ENCODE data around the gene TBX3.

Gene TBX3

DNA sequence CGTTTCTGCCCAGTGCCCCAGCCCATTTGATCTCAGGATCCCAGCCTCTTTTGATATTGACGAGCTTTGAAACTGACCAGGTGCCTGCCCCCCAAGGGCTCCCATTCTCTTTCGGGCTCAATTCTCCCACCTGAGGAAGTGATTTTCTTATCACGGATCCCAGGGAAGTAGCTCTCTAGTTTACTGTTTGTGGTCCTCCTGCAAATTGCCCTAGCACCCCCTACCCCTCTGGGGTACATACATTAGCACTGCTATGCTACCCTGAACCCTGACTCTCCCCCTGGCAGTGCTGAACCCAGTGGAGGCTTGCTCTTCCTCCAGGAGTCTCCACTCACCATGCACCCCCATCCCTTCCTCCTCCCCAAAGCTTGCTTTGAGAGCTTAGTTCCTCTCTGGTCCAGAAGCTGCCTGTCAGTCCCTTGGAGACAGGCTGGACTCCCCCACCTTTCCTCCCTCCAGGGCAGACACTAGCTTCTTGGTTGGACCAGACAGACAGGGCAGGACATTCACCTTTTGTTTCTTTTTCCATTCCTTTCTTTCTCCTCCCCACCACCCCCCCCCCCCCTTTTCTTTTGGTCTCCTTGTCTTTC lies 4.4 kb upstream of the TBX3 start:
- H3K79me2 ChIP-seq (ENCODE audit: low read length), result no peaks in the 10 kb centered on the region
- no peak for DNase-seq
- H3K27me3 ChIP-seq (replicated peaks; ENCODE audit: insufficient read depth, low read length), result no peaks in the 10 kb centered on the region
- no peaks in the 10 kb centered on the region for H3F3A ChIP-seq (ENCODE audit: insufficient read depth, low read length)
- H3K36me3 ChIP-seq (replicated peaks; ENCODE audit: insufficient read depth, low read length), result no peaks in the 10 kb centered on the region
- TF ChIP-seq EZH2phosphoT487 (IDR thresholded peaks at IDR 0.05; ENCODE audit: low read length), result no peak
- TF ChIP-seq, protein P1, sequence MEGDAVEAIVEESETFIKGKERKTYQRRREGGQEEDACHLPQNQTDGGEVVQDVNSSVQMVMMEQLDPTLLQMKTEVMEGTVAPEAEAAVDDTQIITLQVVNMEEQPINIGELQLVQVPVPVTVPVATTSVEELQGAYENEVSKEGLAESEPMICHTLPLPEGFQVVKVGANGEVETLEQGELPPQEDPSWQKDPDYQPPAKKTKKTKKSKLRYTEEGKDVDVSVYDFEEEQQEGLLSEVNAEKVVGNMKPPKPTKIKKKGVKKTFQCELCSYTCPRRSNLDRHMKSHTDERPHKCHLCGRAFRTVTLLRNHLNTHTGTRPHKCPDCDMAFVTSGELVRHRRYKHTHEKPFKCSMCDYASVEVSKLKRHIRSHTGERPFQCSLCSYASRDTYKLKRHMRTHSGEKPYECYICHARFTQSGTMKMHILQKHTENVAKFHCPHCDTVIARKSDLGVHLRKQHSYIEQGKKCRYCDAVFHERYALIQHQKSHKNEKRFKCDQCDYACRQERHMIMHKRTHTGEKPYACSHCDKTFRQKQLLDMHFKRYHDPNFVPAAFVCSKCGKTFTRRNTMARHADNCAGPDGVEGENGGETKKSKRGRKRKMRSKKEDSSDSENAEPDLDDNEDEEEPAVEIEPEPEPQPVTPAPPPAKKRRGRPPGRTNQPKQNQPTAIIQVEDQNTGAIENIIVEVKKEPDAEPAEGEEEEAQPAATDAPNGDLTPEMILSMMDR (IDR thresholded peaks at IDR 0.05; ENCODE audit: low read length), result no peak
- TF ChIP-seq EZH2 (optimal IDR thresholded peaks at IDR 0.05; ENCODE audit: low read depth, low read length), result no peak
- H3K9me2 ChIP-seq (replicated peaks; ENCODE audit: insufficient read depth, low read length), result no peaks in the 10 kb centered on the region
- no peak overlapping the region for H3K27ac ChIP-seq (ENCODE audit: low read length)
- H3K9me3 ChIP-seq (replicated peaks; ENCODE audit: insufficient read depth, low read length), result no peaks in the 10 kb centered on the region
- no peaks in the 10 kb centered on the region for H4K20me1 ChIP-seq (ENCODE audit: insufficient read depth, low read length)
- H3K4me3 ChIP-seq (ENCODE audit: low read length), result no peak overlapping the region
- H3K9ac ChIP-seq (ENCODE audit: low read length), result no peak overlapping the region
- no peak overlapping the region for H3K4me2 ChIP-seq (ENCODE audit: low read depth, low read length)
- H3K4me1 ChIP-seq (ENCODE audit: low read length), result no peaks in the 10 kb centered on the region
- no peak overlapping the region for H2AFZ ChIP-seq (ENCODE audit: low read length)

DNA sequence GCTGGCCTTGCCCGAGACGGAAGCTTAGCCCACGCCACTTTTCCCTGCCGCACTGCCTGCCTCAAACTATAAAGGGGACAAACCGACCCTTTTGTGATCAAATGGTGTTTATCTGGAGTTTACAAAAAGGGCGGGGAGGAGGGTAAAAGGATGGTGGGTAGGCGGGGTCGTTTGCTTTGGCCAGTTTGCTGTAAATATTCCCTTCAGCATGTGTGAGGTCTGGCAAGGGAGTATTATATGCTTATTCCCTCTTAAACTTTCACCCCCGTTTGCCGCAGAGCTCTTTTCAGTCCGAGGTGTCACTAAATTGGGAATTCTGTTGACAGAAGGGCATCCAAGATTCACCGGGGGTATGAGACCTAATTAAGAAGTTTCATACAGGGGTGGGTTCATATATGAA lies 3.8 kb upstream of the TBX3 start:
- Histone ChIP-seq H3K9me3 (replicated peaks; ENCODE audit: insufficient read depth, low read length) (no peaks in the 10 kb centered on the region), H3F3A (ENCODE audit: insufficient read depth, low read length) (no peaks in the 10 kb centered on the region), H4K20me1 (ENCODE audit: insufficient read depth, low read length) (no peaks in the 10 kb centered on the region), H2AFZ (ENCODE audit: low read length) (no peak overlapping the region), H3K9me2 (replicated peaks; ENCODE audit: insufficient read depth, low read length) (no peaks in the 10 kb centered on the region), H3K9ac (ENCODE audit: low read length) (no peak overlapping the region), H3K79me2 (ENCODE audit: low read length) (no peaks in the 10 kb centered on the region), H3K36me3 (replicated peaks; ENCODE audit: insufficient read depth, low read length) (no peaks in the 10 kb centered on the region), H3K27ac (ENCODE audit: low read length) (no peak overlapping the region), H3K27me3 (replicated peaks; ENCODE audit: insufficient read depth, low read length) (no peaks in the 10 kb centered on the region), H3K4me3 (ENCODE audit: low read length) (no peak overlapping the region), H3K4me2 (ENCODE audit: low read depth, low read length) (no peak overlapping the region), H3K4me1 (ENCODE audit: low read length) (no peaks in the 10 kb centered on the region)
- TF ChIP-seq, protein P1 (IDR thresholded peaks at IDR 0.05; ENCODE audit: low read length), result no peak
- no peak for TF ChIP-seq EZH2phosphoT487 (IDR thresholded peaks at IDR 0.05; ENCODE audit: low read length)
- TF ChIP-seq EZH2 (optimal IDR thresholded peaks at IDR 0.05; ENCODE audit: low read depth, low read length), result no peak
- DNase-seq, result no peak

DNA sequence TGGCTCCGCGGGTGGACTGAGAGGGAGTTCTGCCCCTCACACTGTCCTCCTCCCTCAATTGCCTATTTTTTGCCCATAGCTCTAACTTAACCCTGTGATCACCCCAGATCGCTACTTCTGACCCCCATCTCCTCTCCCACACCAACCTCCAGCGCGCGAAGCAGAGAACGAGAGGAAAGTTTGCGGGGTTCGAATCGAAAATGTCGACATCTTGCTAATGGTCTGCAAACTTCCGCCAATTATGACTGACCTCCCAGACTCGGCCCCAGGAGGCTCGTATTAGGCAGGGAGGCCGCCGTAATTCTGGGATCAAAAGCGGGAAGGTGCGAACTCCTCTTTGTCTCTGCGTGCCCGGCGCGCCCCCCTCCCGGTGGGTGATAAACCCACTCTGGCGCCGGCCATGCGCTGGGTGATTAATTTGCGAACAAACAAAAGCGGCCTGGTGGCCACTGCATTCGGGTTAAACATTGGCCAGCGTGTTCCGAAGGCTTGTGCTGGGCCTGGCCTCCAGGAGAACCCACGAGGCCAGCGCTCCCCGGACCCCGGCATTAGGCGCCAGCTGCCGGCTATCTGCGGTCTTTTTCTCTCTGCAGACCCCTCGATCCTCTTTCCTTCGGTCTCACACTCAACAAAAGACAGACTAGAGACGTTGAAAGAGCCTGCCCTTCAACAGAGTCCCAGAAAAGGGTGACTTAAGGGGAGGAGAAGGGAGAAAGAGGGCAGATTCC lies 3.0 kb upstream of the TBX3 start:
- Histone ChIP-seq H3K9me3 (replicated peaks; ENCODE audit: insufficient read depth, low read length) (no peaks in the 10 kb centered on the region), H4K20me1 (ENCODE audit: insufficient read depth, low read length) (no peaks in the 10 kb centered on the region), H3K79me2 (ENCODE audit: low read length) (no peaks in the 10 kb centered on the region), H3K27me3 (replicated peaks; ENCODE audit: insufficient read depth, low read length) (no peaks in the 10 kb centered on the region), H3K4me2 (ENCODE audit: low read depth, low read length) (no peak overlapping the region), H3K9ac (ENCODE audit: low read length) (no peak overlapping the region), H3F3A (ENCODE audit: insufficient read depth, low read length) (no peaks in the 10 kb centered on the region), H3K4me3 (ENCODE audit: low read length) (no peak overlapping the region), H2AFZ (ENCODE audit: low read length) (no peak overlapping the region), H3K27ac (ENCODE audit: low read length) (no peak overlapping the region), H3K4me1 (ENCODE audit: low read length) (no peaks in the 10 kb centered on the region), H3K36me3 (replicated peaks; ENCODE audit: insufficient read depth, low read length) (no peaks in the 10 kb centered on the region), H3K9me2 (replicated peaks; ENCODE audit: insufficient read depth, low read length) (no peaks in the 10 kb centered on the region)
- TF ChIP-seq EZH2 (optimal IDR thresholded peaks at IDR 0.05; ENCODE audit: low read depth, low read length) (no peak), EZH2phosphoT487 (IDR thresholded peaks at IDR 0.05; ENCODE audit: low read length) (no peak)
- TF ChIP-seq, protein P1 (IDR thresholded peaks at IDR 0.05; ENCODE audit: low read length), result no peak
- DNase-seq, result no peak

All from MM.1S (cell line).